ENCODE results near the gene CALM3.

GRCh38 chr19:46603195-46603637, 2.1 kb downstream of the CALM3 start:
- no peak for TF ChIP-seq EZH2 (IDR thresholded peaks at IDR 0.05; ENCODE audit: borderline replicate concordance, insufficient read depth, low read length, poor library complexity, severe bottlenecking)
- no peak for TF ChIP-seq CTCF (IDR thresholded peaks at IDR 0.05; ENCODE audit: poor library complexity, severe bottlenecking)
